Astrocyte (in vitro differentiated cells and primary cell): ENCODE measurements around the gene MED9.

Experiments
- EZH2 ChIP-seq: IDR thresholded peaks from 2 replicates; pipeline ENCODE4 v1.6.1; 2012; ENCODE audit warnings: mild to moderate bottlenecking, low read length, inconsistent platforms; ENCODE audit not compliant: insufficient read depth
- TF ChIP-seq, protein P1 (sequence below): IDR thresholded peaks from 2 replicates; pipeline ENCODE4 v1.5.1; 2011; ENCODE audit warnings: low read depth, mild to moderate bottlenecking, inconsistent platforms, low read length, moderate library complexity; ENCODE audit not compliant: insufficient read depth

DNA sequence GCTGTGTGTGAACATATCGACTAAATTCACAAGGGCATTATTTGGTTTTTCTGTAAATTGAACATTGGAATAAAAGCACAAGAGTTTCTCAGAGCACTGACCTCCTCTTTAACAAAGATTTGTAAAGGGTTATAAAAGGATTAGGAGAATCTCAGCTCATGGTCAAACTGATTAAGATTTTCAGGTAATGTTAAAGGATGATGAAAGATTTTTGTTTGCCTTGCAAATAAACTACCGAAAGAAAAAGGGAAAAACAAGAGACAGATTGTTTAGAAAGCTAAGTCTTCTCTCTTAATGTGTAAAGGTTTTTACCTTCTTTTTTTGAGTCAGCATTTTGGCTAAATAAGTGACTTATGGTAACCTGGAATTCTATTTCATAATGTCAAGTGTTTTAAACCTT, 47.6 kb upstream of the MED9 start:
- TF ChIP-seq, protein P1, sequence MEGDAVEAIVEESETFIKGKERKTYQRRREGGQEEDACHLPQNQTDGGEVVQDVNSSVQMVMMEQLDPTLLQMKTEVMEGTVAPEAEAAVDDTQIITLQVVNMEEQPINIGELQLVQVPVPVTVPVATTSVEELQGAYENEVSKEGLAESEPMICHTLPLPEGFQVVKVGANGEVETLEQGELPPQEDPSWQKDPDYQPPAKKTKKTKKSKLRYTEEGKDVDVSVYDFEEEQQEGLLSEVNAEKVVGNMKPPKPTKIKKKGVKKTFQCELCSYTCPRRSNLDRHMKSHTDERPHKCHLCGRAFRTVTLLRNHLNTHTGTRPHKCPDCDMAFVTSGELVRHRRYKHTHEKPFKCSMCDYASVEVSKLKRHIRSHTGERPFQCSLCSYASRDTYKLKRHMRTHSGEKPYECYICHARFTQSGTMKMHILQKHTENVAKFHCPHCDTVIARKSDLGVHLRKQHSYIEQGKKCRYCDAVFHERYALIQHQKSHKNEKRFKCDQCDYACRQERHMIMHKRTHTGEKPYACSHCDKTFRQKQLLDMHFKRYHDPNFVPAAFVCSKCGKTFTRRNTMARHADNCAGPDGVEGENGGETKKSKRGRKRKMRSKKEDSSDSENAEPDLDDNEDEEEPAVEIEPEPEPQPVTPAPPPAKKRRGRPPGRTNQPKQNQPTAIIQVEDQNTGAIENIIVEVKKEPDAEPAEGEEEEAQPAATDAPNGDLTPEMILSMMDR, result no peak
- no peak for TF ChIP-seq EZH2
